ENCODE measurements around the gene TPI1.
"Not testable (repeated sequence)": the region's sequence is repeated elsewhere in the genome, so short reads cannot be mapped to it uniquely, and the experiment has no call there.

The TPI1 gene

GRCh38 chr12:6869049-6870021 is 2.0 kb downstream of the TPI1 start:
- DNase-seq: peak; percentile 87

- not testable (repeated sequence) for DNase-seq
Measured at GRCh38 chr12:6870304-6870703, 3.0 kb downstream of the TPI1 start.

GRCh38 chr12:6871052-6871957 is 4.0 kb downstream of the TPI1 start:
- DNase-seq: peak; percentile 73

- DNase-seq: peak; percentile 90
Measured at GRCh38 chr12:6872073-6873048, 5.0 kb downstream of the TPI1 start.

GRCh38 chr12:6873094-6874014 is 6.0 kb downstream of the TPI1 start, which contains the start of gene SPSB2:
TSS of gene SPSB2 (minus strand) at chr12:6873303. CDS start at chr12:6872901, 402 bp downstream.
- peak; percentile 99 for DNase-seq

GRCh38 chr12:6874015-6874368 is 6.7 kb downstream of the TPI1 start:
- DNase-seq: not testable (repeated sequence)

- not testable (repeated sequence) for DNase-seq
Measured at GRCh38 chr12:6879824-6880223, 12.5 kb downstream of the TPI1 start.

GRCh38 chr12:6883252-6883651 is 15.9 kb downstream of the TPI1 start:
- no peak for DNase-seq

- DNase-seq: no peak
Measured at GRCh38 chr12:6883683-6884082, 16.4 kb downstream of the TPI1 start.

- DNase-seq: no peak
Measured at GRCh38 chr12:6884539-6884938, 17.2 kb downstream of the TPI1 start.

GRCh38 chr12:6886206-6886999 is 19.1 kb downstream of the TPI1 start:
- DNase-seq: not testable (repeated sequence)

GRCh38 chr12:6887460-6887859 is 20.1 kb downstream of the TPI1 start:
- DNase-seq: no peak

- DNase-seq: peak; percentile 24
Measured at GRCh38 chr12:6888360-6888759, 21.0 kb downstream of the TPI1 start.

- not testable (repeated sequence) for DNase-seq
Measured at GRCh38 chr12:6888794-6889193, 21.5 kb downstream of the TPI1 start.

- DNase-seq: not testable (repeated sequence)
Measured at GRCh38 chr12:6889775-6890573, 22.6 kb downstream of the TPI1 start.

- DNase-seq: peak; percentile 99
Measured at GRCh38 chr12:6890789-6891645, 23.7 kb downstream of the TPI1 start.

GRCh38 chr12:6891646-6892001 is 24.3 kb downstream of the TPI1 start:
- peak; percentile 33 for DNase-seq

- DNase-seq: not testable (repeated sequence)
Measured at GRCh38 chr12:6892683-6893082, 25.4 kb downstream of the TPI1 start.
